Measurements from ENCODE around the gene CREG2.

DNA sequence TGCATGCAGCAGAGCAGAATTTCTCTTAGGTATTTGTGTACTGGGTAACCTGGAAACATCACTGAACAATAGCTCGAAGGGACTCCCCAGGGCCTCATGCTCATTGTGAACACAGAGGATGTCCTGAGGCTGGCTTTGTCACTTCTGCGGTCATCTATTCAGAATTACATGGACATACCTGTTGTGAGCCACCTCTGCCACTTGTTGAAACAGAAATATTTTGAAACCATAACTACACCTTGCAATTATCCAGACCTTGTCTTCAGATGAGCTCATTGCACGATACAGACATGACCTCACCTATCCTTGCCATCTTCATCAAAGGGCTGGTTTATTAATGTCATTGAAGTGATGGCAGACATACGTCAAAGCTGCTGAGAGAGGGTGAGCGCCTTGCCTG is 23.4 kb upstream of the CREG2 start:
- TF ChIP-seq, protein P1, sequence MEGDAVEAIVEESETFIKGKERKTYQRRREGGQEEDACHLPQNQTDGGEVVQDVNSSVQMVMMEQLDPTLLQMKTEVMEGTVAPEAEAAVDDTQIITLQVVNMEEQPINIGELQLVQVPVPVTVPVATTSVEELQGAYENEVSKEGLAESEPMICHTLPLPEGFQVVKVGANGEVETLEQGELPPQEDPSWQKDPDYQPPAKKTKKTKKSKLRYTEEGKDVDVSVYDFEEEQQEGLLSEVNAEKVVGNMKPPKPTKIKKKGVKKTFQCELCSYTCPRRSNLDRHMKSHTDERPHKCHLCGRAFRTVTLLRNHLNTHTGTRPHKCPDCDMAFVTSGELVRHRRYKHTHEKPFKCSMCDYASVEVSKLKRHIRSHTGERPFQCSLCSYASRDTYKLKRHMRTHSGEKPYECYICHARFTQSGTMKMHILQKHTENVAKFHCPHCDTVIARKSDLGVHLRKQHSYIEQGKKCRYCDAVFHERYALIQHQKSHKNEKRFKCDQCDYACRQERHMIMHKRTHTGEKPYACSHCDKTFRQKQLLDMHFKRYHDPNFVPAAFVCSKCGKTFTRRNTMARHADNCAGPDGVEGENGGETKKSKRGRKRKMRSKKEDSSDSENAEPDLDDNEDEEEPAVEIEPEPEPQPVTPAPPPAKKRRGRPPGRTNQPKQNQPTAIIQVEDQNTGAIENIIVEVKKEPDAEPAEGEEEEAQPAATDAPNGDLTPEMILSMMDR (IDR thresholded peaks at IDR 0.05) = no peak
- no peak for TF ChIP-seq POLR2A (IDR thresholded peaks at IDR 0.05)
